Measurements from ENCODE around the gene ZIC4.

GRCh38 chr3:147413686-147414389 lies 7.5 kb upstream of the ZIC4 start:
- TF ChIP-seq REST (IDR thresholded peaks at IDR 0.05; ENCODE audit: low read depth, low read length) (no peak), CTCF (IDR thresholded peaks at IDR 0.05) (no peak), EP300 (IDR thresholded peaks at IDR 0.05; ENCODE audit: borderline replicate concordance in 1 of 2, low read depth in 1 of 2, low read length in 1 of 2) (no peak), ZBTB33 (IDR thresholded peaks at IDR 0.05; ENCODE audit: borderline replicate concordance, low read depth) (no peak), RFX5 (IDR thresholded peaks at IDR 0.05; ENCODE audit: low read length) (no peak), RXRA (IDR thresholded peaks at IDR 0.05; ENCODE audit: borderline replicate concordance, low read depth) (no peak), CHD2 (IDR thresholded peaks at IDR 0.05; ENCODE audit: low read length, partially characterized antibody) (no peak), TCF12 (IDR thresholded peaks at IDR 0.05) (no peak)
